Small intestine (tissue), 7 donors: Measurements from ENCODE around the gene MTR. TPM values are rescaled to one million over a fixed set of nuclear protein-coding genes. Genes with fewer than 3 reads are reported as not detected.

Experiments used
- DNase-seq, 2 donors: peaks; one replicate each; pipeline versions ENCODE4 v3.0.0 to v3.0.0-alpha.2; 2013
- FAIRE-seq: peaks from 2 replicates; lab custom pipeline; 2012; peaks lifted over from hg19 to GRCh38; lab: Jason Lieb, UNC
- H3K27ac ChIP-seq, 3 donors: one replicate each; pipeline ENCODE4 v1.5.1; 2013; ENCODE audit warnings: low read length in 2 of 3, mild to moderate bottlenecking in 2 of 3, control low read depth in 1 of 3, inconsistent platforms in 1 of 3, low read depth in 1 of 3, moderate library complexity in 1 of 3
- H3K27me3 ChIP-seq, 3 donors: one replicate each; pipeline ENCODE4 v1.6.1; 2013; ENCODE audit warnings: low read length in 3 of 3, inconsistent platforms in 1 of 3; ENCODE audit not compliant: control insufficient read depth in 3 of 3, insufficient read depth in 3 of 3
- H3K36me3 ChIP-seq, 3 donors: one replicate each; pipeline ENCODE4 v1.6.1; 2013; ENCODE audit warnings: low read length in 3 of 3, inconsistent platforms in 1 of 3, low read depth in 1 of 3, mild to moderate bottlenecking in 1 of 3, moderate library complexity in 1 of 3; ENCODE audit not compliant: control insufficient read depth in 3 of 3, insufficient read depth in 2 of 3
- H3K4me1 ChIP-seq, 3 donors: one replicate each; pipeline ENCODE4 v1.6.1; 2013; ENCODE audit warnings: low read length in 2 of 3, inconsistent platforms in 1 of 3, low read depth in 1 of 3, mild to moderate bottlenecking in 1 of 3, moderate library complexity in 1 of 3; ENCODE audit not compliant: control insufficient read depth in 3 of 3, insufficient read depth in 2 of 3
- H3K4me3 ChIP-seq, 3 donors: one replicate each; pipeline ENCODE4 v1.5.1; 2013; ENCODE audit warnings: low read length in 3 of 3, control low read depth in 1 of 3, inconsistent platforms in 1 of 3, low read depth in 1 of 3, mild to moderate bottlenecking in 1 of 3, moderate library complexity in 1 of 3
- H3K9me3 ChIP-seq, 2 donors: one replicate each; pipeline ENCODE4 v1.6.1; 2013; ENCODE audit warnings: low read depth in 1 of 2, low read length in 1 of 2; ENCODE audit not compliant: control insufficient read depth in 2 of 2, insufficient read depth in 1 of 2
- WGBS, 3 donors: extraction: QIAGEN DNeasy Blood & Tissue Kit; methylation state at CpG; one replicate each; pipeline ENCODE4 v1.1.7; 2013; 5-methylcytosine and 5-hydroxymethylcytosine counted together
- polyA plus RNA-seq, 4 donors: library from polyadenylated mRNA; stranded (reverse) in 3 of 4; unstranded in 1 of 4; fragments of 200-250 nt in 3 of 4; fragments of 120-200 nt in 1 of 4; gene quantifications; one replicate each; pipeline versions ENCODE4 v1.2.1 to v1.2.3, GENCODE V29; 2013
- donor health status: healthy with polysubstance abuse.
- donor health status: control.
- donor health status: control.
- donor health status: Bipolar disorder and iron deficiency.
- donor health status: healthy.

Gene MTR
- polyA plus RNA-seq, 4 donors = 2.2 to 17.8 (median 4.5) TPM

DNA sequence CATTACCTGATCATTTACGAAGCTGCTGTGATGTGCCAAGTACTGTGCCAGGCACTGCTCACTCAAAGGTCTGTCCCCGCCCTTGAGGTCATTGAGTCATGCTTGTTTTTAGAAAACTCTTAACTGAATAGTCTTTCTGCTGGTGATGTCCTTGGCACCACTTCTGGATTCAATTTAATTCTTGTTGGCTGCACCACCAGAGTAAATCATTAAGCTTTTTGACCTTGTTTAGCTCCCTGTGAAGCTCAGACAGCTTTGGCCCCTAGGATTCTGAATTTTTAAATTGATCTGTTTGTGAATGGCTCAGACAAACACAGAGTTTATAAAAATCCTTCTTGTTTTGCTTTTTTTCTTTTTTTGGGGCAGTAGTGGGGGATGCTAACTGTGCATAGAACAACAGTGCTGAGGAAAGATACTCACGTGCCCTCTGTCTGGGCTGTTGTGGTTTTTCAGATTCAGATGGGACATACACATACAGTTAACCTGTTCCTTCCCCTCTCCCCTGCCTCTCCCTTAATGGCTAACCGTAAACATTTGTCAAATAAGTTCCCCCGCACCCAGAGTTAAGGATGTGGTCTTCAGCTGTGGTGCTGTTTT, 67.6 kb downstream of the MTR start:
- DNase-seq (no peak), FAIRE-seq (no peak)
- no peaks in the 10 kb centered on the region for H3K27me3 ChIP-seq
- H3K4me1 ChIP-seq = no peaks in the 10 kb centered on the region
- WGBS, 3 donors = 66 to 80% (median 77%) methylated on average over 5 of the region's 5 CpGs
- peaks cover 0 to 6% of the 10 kb centered on the region in 2 donors for H3K9me3 ChIP-seq
- H3K4me3 ChIP-seq = no peak overlapping the region
- no peak overlapping the region for H3K27ac ChIP-seq
- peaks cover 3 to 16% (median 12%) of the 10 kb centered on the region in 3 donors for H3K36me3 ChIP-seq

- DNase-seq (no peak), FAIRE-seq (no peak)
- 90 to 95% (median 90%) methylated on average over 3 of the region's 3 CpGs for WGBS, 3 donors
- Histone ChIP-seq H3K27ac (no peak overlapping the region), H3K36me3 (peaks cover 3 to 13% (median 9%) of the 10 kb centered on the region in 3 donors), H3K4me1 (no peaks in the 10 kb centered on the region), H3K27me3 (no peaks in the 10 kb centered on the region), H3K4me3 (no peak overlapping the region), H3K9me3 (peaks cover 0 to 6% of the 10 kb centered on the region in 2 donors)
These were observed 69.1 kb downstream of the MTR start for GRCh38 chr1:236864211-236864610.

GRCh38 chr1:236864996-236865817, 70.1 kb downstream of the MTR start:
- 74 to 94% (median 75%) methylated on average over 3 of the region's 3 CpGs for WGBS, 3 donors
- H3K9me3 ChIP-seq = peaks cover 0 to 6% of the 10 kb centered on the region in 2 donors
- H3K4me3 ChIP-seq = no peak overlapping the region
- no peak for FAIRE-seq
- H3K27ac ChIP-seq = no peak overlapping the region
- no peak for DNase-seq
- H3K36me3 ChIP-seq = peaks cover 3 to 14% (median 10%) of the 10 kb centered on the region in 3 donors
- H3K27me3 ChIP-seq = no peaks in the 10 kb centered on the region
- H3K4me1 ChIP-seq = no peaks in the 10 kb centered on the region

DNA sequence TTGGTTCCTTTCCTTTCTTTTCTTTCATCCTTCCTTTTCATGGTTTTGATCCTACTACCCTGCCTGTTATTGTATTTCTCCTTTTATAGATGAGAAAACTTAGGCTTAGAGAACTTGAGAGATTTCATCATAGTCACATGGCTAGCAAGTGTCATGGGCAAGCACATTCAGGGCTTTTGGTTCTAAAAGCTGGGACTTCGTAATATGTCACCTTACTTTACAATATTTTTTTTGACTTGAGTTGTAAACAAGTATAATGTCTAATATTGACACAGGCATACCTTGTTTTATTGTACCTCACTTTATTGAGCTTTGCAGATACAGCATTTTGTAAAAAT, 70.7 kb downstream of the MTR start:
- Histone ChIP-seq H3K4me1 (no peaks in the 10 kb centered on the region), H3K4me3 (no peak overlapping the region), H3K27me3 (no peaks in the 10 kb centered on the region), H3K36me3 (peaks cover 3 to 18% (median 8%) of the 10 kb centered on the region in 3 donors), H3K27ac (no peak overlapping the region), H3K9me3 (peaks cover 0 to 6% of the 10 kb centered on the region in 2 donors)
- FAIRE-seq (no peak), DNase-seq (no peak)
- 95 to 100% (median 100%) methylated on average over 1 of the region's 1 CpG for WGBS, 3 donors

GRCh38 chr1:236868625-236869467, 73.8 kb downstream of the MTR start:
- no peaks in the 10 kb centered on the region for H3K27me3 ChIP-seq
- H3K4me3 ChIP-seq = no peak overlapping the region
- H3K27ac ChIP-seq = no peak overlapping the region
- H3K9me3 ChIP-seq = peaks cover 0 to 6% of the 10 kb centered on the region in 2 donors
- 87 to 93% (median 90%) methylated on average over 6 of the region's 6 CpGs for WGBS, 3 donors
- no peaks in the 10 kb centered on the region for H3K4me1 ChIP-seq
- DNase-seq (peak; percentile 55 to 67), FAIRE-seq (no peak)
- peaks cover 3 to 10% (median 9%) of the 10 kb centered on the region in 3 donors for H3K36me3 ChIP-seq

- peaks cover 6 to 10% (median 9%) of the 10 kb centered on the region in 3 donors for H3K36me3 ChIP-seq
- H3K27ac ChIP-seq = peak overlapping the region in 1 of 3 donors; percentile 30
- no peaks in the 10 kb centered on the region for H3K27me3 ChIP-seq
- no peak overlapping the region for H3K4me3 ChIP-seq
- WGBS, 3 donors = 66 to 82% (median 81%) methylated on average over 2 of the region's 2 CpGs
- peaks cover 0 to 6% of the 10 kb centered on the region in 2 donors for H3K9me3 ChIP-seq
- no peaks in the 10 kb centered on the region for H3K4me1 ChIP-seq
- DNase-seq (no peak), FAIRE-seq (no peak)
These were observed 74.8 kb downstream of the MTR start for GRCh38 chr1:236869911-236870310.

- Histone ChIP-seq H3K36me3 (peaks cover 6 to 11% (median 10%) of the 10 kb centered on the region in 3 donors), H3K4me1 (no peaks in the 10 kb centered on the region), H3K9me3 (peaks cover 0 to 6% of the 10 kb centered on the region in 2 donors), H3K4me3 (no peak overlapping the region), H3K27me3 (no peaks in the 10 kb centered on the region), H3K27ac (peak overlapping the region in 1 of 3 donors; percentile 30)
- WGBS, 3 donors = 86 to 92% (median 91%) methylated on average over 6 of the region's 6 CpGs
- DNase-seq (no peak), FAIRE-seq (no peak)
These were observed 75.6 kb downstream of the MTR start for GRCh38 chr1:236870721-236871120.

GRCh38 chr1:236872075-236872666, 77.1 kb downstream of the MTR start:
- Histone ChIP-seq H3K36me3 (peaks cover 5 to 14% (median 10%) of the 10 kb centered on the region in 3 donors), H3K4me3 (no peak overlapping the region), H3K9me3 (no peaks in the 10 kb centered on the region), H3K27ac (no peak overlapping the region), H3K4me1 (no peaks in the 10 kb centered on the region), H3K27me3 (no peaks in the 10 kb centered on the region)
- WGBS, 3 donors = 51 to 72% (median 67%) methylated on average over 5 of the region's 5 CpGs
- FAIRE-seq (no peak), DNase-seq (no peak)
